SU-DHL-6 (cell line): ENCODE results near the gene CSK.

Experiments
- H2AFZ ChIP-seq: fragments of 200-600 bp; sonication (generic); 2 replicates; pipeline ENCODE4 v1.6.1; 2014; ENCODE audit warnings: low read depth, mild to moderate bottlenecking, moderate library complexity, mixed read lengths, antibody characterized with exemption, low read length; ENCODE audit not compliant: severe bottlenecking
- H3F3A ChIP-seq: fragments of 200-600 bp; shearing (Covaris generic); 2 replicates; pipeline ENCODE4 v1.6.0; 2016; ENCODE audit warnings: antibody characterized with exemption, mild to moderate bottlenecking; ENCODE audit not compliant: insufficient read depth
- H3K27ac ChIP-seq: fragments of 200-600 bp; sonication (generic); 2 replicates; pipeline ENCODE4 v1.5.1; 2016; ENCODE audit warnings: low read depth, mild to moderate bottlenecking, low read length, moderate library complexity, mixed read lengths
- H3K27me3 ChIP-seq: fragments of 200-600 bp; sonication (generic), shearing (Covaris generic); 2 replicates; pipeline ENCODE4 v1.6.0; 2014; ENCODE audit warnings: mild to moderate bottlenecking, low read length
- H3K36me3 ChIP-seq: fragments of 200-600 bp; sonication (generic); 2 replicates; pipeline ENCODE4 v1.6.1; 2014; ENCODE audit warnings: mild to moderate bottlenecking, low read length, mixed read lengths
- H3K4me2 ChIP-seq: fragments of 300-600, 200-600 bp; shearing (Covaris generic), sonication (generic); 2 replicates; pipeline ENCODE4 v1.6.0; 2014; ENCODE audit warnings: low read length, low read depth, mild to moderate bottlenecking; ENCODE audit not compliant: poor library complexity, severe bottlenecking
- H3K4me3 ChIP-seq: fragments of 200-600 bp; sonication (generic); 2 replicates; pipeline ENCODE4 v1.5.1; 2014; ENCODE audit warnings: antibody characterized with exemption, low read length, mild to moderate bottlenecking, mixed read lengths; ENCODE audit not compliant: insufficient read depth, poor library complexity, severe bottlenecking
- H3K79me2 ChIP-seq: fragments of 200-600 bp; sonication (generic); 2 replicates; pipeline ENCODE4 v1.6.1; 2014; ENCODE audit warnings: mild to moderate bottlenecking, low read length, moderate library complexity; ENCODE audit not compliant: insufficient read depth
- H3K9ac ChIP-seq: fragments of 200-600 bp; sonication (generic); 2 replicates; pipeline ENCODE4 v1.7.0; 2014; ENCODE audit warnings: mild to moderate bottlenecking, low read length
- H3K9me2 ChIP-seq: fragments of 200-600 bp; sonication (generic); replicated peaks from 2 replicates; pipeline ENCODE4 v1.6.1; 2014; ENCODE audit warnings: low read length; ENCODE audit not compliant: insufficient read depth
- H3K9me3 ChIP-seq: fragments of 200-600 bp; sonication (generic); 2 replicates; pipeline ENCODE4 v1.6.1; 2014; ENCODE audit warnings: low read length, mixed read lengths; ENCODE audit not compliant: insufficient read depth
- H4K20me1 ChIP-seq: fragments of 200-600 bp; sonication (generic); 2 replicates; pipeline ENCODE4 v1.6.1; 2014; ENCODE audit warnings: low read depth, mild to moderate bottlenecking, antibody characterized with exemption, low read length, moderate library complexity, mixed read lengths
- EZH2phosphoT487 ChIP-seq: fragments of 200-600 bp; sonication (generic), shearing (Covaris generic); conservative IDR thresholded peaks from 2 replicates; pipeline ENCODE4 v1.6.1; 2018; ENCODE audit warnings: mild to moderate bottlenecking, antibody characterized with exemption, low read length, moderate library complexity, mixed read lengths
- TF ChIP-seq, protein P1 (sequence below): fragments of 200-600 bp; sonication (generic); IDR thresholded peaks from one replicate; pipeline ENCODE4 v1.5.1; 2017; ENCODE audit warnings: antibody characterized with exemption, mild to moderate bottlenecking, low read length, moderate library complexity; ENCODE audit not compliant: insufficient read depth, poor library complexity, severe bottlenecking

CSK gene

DNA sequence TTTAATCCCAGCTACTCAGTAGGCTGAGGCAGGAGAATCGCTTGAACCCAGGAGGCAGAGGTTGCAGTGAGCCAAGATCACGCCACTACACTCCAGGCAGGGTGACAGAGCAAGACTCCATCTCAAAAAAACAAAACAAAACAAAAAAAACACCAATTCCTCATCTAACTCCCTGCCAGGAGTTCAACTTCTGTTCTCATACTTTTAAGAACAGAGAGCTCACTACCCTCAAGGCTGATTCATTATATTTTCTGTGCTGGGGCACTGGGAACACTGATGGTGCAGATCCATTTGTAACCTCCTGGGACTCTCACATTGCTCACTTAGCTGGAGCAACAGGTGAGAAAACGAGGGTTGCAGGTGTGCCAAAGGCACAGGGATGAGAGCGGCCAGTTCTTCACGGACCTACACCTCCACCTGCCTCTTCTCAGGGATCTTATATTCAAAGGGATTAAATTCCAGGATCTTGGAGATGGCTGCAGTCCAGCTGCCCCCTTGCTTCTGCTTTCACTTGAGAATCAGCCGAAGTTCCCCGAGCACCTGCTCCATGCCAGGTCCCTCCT is 12.3 kb upstream of the CSK start:
- Histone ChIP-seq H3K4me2 (no peak overlapping the region), H3K79me2 (peaks cover 6% of the 10 kb centered on the region; the same call in 1 of the 2 replicates), H3K4me3 (no peak overlapping the region), H3K9me3 (no peaks in the 10 kb centered on the region), H3K9ac (no peak overlapping the region), H4K20me1 (no peaks in the 10 kb centered on the region), H3K27ac (no peak overlapping the region), H2AFZ (no peak overlapping the region), H3K9me2 (no peaks in the 10 kb centered on the region), H3F3A (peaks cover 8% of the 10 kb centered on the region; the same call in 1 of the 2 replicates), H3K27me3 (no peaks in the 10 kb centered on the region), H3K36me3 (no peaks in the 10 kb centered on the region)
- TF ChIP-seq, protein P1, sequence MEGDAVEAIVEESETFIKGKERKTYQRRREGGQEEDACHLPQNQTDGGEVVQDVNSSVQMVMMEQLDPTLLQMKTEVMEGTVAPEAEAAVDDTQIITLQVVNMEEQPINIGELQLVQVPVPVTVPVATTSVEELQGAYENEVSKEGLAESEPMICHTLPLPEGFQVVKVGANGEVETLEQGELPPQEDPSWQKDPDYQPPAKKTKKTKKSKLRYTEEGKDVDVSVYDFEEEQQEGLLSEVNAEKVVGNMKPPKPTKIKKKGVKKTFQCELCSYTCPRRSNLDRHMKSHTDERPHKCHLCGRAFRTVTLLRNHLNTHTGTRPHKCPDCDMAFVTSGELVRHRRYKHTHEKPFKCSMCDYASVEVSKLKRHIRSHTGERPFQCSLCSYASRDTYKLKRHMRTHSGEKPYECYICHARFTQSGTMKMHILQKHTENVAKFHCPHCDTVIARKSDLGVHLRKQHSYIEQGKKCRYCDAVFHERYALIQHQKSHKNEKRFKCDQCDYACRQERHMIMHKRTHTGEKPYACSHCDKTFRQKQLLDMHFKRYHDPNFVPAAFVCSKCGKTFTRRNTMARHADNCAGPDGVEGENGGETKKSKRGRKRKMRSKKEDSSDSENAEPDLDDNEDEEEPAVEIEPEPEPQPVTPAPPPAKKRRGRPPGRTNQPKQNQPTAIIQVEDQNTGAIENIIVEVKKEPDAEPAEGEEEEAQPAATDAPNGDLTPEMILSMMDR = no peak

DNA sequence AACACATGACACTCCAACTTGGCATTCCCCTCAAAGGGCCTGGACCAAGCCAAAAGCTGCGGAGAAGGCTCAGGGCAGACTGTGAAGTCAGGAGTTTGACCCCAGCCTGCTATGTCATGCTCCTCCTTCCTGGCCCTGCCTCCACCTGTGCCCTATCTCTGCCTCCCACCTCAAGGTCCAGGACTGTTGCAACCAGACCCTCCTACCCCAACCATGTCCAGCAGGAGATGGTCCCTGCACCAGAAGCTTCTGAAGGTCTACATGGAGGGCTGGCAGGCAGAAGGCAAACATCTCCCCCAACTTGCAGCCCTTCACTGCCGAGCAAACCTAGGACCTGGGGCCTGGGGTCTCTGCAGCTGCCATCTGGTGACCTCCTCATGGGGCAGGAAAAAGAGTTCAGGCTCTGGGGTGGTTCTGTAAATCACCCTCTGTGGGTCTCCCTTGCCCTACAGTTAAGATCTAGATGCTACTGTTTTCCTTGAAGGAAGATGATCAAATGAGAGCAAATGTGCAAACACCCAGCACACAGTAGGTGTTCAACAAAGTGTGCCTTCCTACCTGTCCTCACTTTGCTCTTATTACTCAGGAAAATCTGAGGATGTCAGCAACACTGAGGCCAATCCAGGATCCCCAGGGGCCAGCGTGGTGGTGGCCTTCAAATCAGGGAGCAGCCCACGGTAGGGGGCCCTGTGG is 11.5 kb upstream of the CSK start:
- Histone ChIP-seq H2AFZ (no peak overlapping the region), H3K27me3 (no peaks in the 10 kb centered on the region), H3K4me2 (no peak overlapping the region), H3K27ac (no peak overlapping the region), H3K9ac (peak overlapping the region; percentile 31; the same call in 1 of the 2 replicates), H3K9me2 (no peaks in the 10 kb centered on the region), H3K9me3 (no peaks in the 10 kb centered on the region), H4K20me1 (no peaks in the 10 kb centered on the region), H3K79me2 (peaks cover 9% of the 10 kb centered on the region; the same call in 1 of the 2 replicates), H3K36me3 (no peaks in the 10 kb centered on the region), H3K4me3 (no peak overlapping the region), H3F3A (peaks cover 8% of the 10 kb centered on the region; the same call in 1 of the 2 replicates)
- TF ChIP-seq, protein P1 = no peak
- no peak for TF ChIP-seq EZH2phosphoT487

DNA sequence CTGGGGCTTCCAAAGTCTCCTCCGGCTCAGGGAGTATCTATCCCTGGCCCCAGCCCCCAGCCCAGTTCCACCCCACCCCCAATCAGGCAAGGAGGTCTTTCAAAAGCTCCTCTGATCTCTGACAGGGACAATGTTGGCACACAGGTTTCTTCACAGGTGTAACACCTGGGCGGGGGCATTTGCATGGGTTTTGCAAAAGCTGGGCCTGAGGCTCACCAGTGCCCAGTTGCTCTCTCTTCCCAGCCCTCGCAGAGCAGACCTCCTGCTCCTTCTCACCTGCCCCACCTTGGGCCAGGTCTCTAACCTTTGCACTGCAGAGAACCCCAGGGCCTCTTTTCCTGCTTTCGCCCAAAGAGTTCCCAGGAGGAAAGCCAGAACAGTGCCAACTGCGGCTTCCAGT is 8.6 kb upstream of the CSK start:
- H3K27me3 ChIP-seq = no peaks in the 10 kb centered on the region
- H2AFZ ChIP-seq = no peak overlapping the region
- no peaks in the 10 kb centered on the region for H4K20me1 ChIP-seq
- no peak overlapping the region for H3K4me3 ChIP-seq
- no peaks in the 10 kb centered on the region for H3K9me3 ChIP-seq
- TF ChIP-seq, protein P1 = no peak
- no peak for TF ChIP-seq EZH2phosphoT487
- peaks cover 20% of the 10 kb centered on the region for H3K79me2 ChIP-seq
- no peaks in the 10 kb centered on the region for H3K36me3 ChIP-seq
- peak overlapping the region; percentile 37 for H3K9ac ChIP-seq
- peak overlapping the region; percentile 96 for H3K27ac ChIP-seq
- H3K4me2 ChIP-seq = peak overlapping the region; percentile 59
- H3K9me2 ChIP-seq = no peaks in the 10 kb centered on the region
- H3F3A ChIP-seq = peaks cover 28% of the 10 kb centered on the region
